HT1080 (cell line): Measurements from ENCODE around the gene STMN3. TPM values are rescaled to one million over a fixed set of nuclear protein-coding genes. Genes with fewer than 3 reads are reported as not detected.

ENCODE experiments used
- DNase-seq: peaks from one replicate; pipeline ENCODE4 v3.0.0-alpha.2; 2015; ENCODE audit warnings: low read depth
- polyA plus RNA-seq, 2 experiments: library from polyadenylated mRNA; depleted of rRNA; stranded (reverse); fragments of >200 nt; gene quantifications; 2 replicates each; pipeline ENCODE4 v1.2.3, GENCODE V29; 2015
- total RNA-seq: library from RNA; depleted of rRNA; stranded (reverse); fragments of >200 nt; shearing (Covaris generic); gene quantifications from 2 replicates; pipeline ENCODE4 v1.2.3, GENCODE V29; 2014; rRNA removed

Gene STMN3
- total RNA-seq, result 30.9 and 33.2 TPM in 2 replicates
- polyA plus RNA-seq (2015; cell fraction: cytosol; rRNA removed), result 60.5 and 67.9 TPM in 2 replicates
- 77.6 and 79.0 TPM in 2 replicates for polyA plus RNA-seq (2015; cell fraction: nucleus; rRNA removed)

GRCh38 chr20:63653041-63653973 is at the start of gene STMN3:
TSS of gene STMN3 (minus strand) at chr20:63653424. CDS start at chr20:63653345, 79 bp downstream.
- DNase-seq, result peak; percentile 67

GRCh38 chr20:63702036-63702665 is 48.9 kb upstream of the STMN3 start:
- DNase-seq, result no peak

GRCh38 chr20:63701329-63702035 is 48.3 kb upstream of the STMN3 start:
- no peak for DNase-seq

- DNase-seq, result no peak
Measured at GRCh38 chr20:63701051-63701328, 47.8 kb upstream of the STMN3 start.

GRCh38 chr20:63700199-63701050 is 47.2 kb upstream of the STMN3 start:
- DNase-seq, result no peak

GRCh38 chr20:63699466-63700198 is 46.4 kb upstream of the STMN3 start:
- DNase-seq, result no peak

GRCh38 chr20:63698739-63699465 is 45.7 kb upstream of the STMN3 start:
- DNase-seq, result peak; percentile 96

- no peak for DNase-seq
Measured at GRCh38 chr20:63697868-63698545, 44.8 kb upstream of the STMN3 start.

- no peak for DNase-seq
Measured at GRCh38 chr20:63697357-63697867, 44.2 kb upstream of the STMN3 start.

- no peak for DNase-seq
Measured at GRCh38 chr20:63696628-63697356, 43.6 kb upstream of the STMN3 start, which contains the start of gene TNFRSF6B. TSS of gene TNFRSF6B (plus strand) at chr20:63696652. CDS start at chr20:63696768, 116 bp downstream.

- no peak for DNase-seq
Measured at GRCh38 chr20:63696306-63696627, 43.0 kb upstream of the STMN3 start.

- no peak for DNase-seq
Measured at GRCh38 chr20:63695424-63696305, 42.4 kb upstream of the STMN3 start.

GRCh38 chr20:63694584-63695423 is 41.6 kb upstream of the STMN3 start:
- no peak for DNase-seq

GRCh38 chr20:63693733-63694583 is 40.7 kb upstream of the STMN3 start:
- DNase-seq, result no peak

- DNase-seq, result no peak
Measured at GRCh38 chr20:63693083-63693732, 40.0 kb upstream of the STMN3 start.
